Skeletal muscle cell (primary cell): Measurements from ENCODE around the gene MYO9A.
"Not testable (repeated sequence)": the region's sequence is repeated elsewhere in the genome, so short reads cannot be mapped to it uniquely, and the experiment has no call there.

Experiments
- DNase-seq: peaks from one replicate; pipeline ENCODE4 v3.0.0-alpha.2; 2010; ENCODE audit warnings: low read depth
- H3K4me3 ChIP-seq: 2 replicates; pipeline ENCODE4 v1.5.1; 2011; ENCODE audit warnings: low read depth, mild to moderate bottlenecking, control low read depth, low read length, moderate library complexity

Gene MYO9A

DNA sequence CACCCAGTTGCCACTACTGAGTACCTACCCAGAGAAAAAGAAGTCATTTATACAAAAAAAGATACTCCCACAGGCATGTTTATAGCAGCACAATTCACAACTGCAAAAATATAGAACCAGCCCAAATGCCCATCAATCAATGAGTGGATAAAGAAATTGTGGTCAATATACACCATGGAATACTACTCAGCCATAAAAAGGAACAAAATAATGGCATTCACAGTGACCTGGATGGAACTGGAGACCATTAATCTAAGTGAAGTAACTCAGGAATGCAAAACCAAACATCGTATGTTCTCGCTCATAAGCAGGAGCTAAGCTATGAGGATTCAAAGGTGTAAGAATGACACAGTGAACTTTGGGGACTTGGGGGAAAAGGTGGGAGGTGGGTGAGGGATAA is 61.7 kb downstream of the MYO9A start:
- not testable (repeated sequence) for H3K4me3 ChIP-seq, DNase-seq

DNA sequence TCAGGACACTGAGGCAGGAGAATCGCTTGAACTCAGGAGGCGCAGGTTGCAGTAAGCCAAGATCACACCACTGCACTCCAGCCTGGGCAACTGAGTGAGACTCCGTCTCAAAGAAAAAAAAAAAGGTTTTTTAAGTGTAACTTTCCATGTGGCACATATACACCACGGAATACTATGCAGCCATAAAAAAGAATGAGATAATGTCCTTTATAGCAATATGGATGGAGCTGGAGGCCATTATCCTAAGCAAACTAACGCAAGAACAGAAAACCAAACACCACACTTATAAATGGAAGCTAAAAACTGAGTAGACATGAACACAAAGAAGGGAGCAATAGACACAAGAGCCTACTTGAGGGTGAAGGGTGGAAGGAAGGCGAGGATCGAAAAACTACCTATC is 64.7 kb downstream of the MYO9A start:
- H3K4me3 ChIP-seq, DNase-seq: not testable (repeated sequence)

DNA sequence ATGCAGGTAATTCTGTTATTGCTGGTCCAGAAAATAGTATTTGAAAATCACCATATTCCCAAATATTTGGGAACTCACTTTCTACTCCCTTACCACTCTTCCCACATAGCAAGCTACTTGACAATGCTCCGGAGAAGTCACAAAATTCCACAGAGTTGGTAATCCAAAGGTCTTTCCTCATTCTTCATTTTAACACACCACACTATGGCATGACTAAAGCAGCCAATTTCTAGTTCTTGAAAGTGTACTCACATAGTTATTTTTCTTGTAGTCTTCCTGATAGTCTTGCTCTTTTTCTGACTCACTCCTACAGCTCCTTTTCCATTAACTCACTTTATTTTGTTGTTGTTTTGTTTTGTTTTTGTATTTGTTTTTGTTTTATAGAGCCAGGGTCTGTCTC is 67.2 kb downstream of the MYO9A start:
- no peak for DNase-seq
- no peak overlapping the region for H3K4me3 ChIP-seq

DNA sequence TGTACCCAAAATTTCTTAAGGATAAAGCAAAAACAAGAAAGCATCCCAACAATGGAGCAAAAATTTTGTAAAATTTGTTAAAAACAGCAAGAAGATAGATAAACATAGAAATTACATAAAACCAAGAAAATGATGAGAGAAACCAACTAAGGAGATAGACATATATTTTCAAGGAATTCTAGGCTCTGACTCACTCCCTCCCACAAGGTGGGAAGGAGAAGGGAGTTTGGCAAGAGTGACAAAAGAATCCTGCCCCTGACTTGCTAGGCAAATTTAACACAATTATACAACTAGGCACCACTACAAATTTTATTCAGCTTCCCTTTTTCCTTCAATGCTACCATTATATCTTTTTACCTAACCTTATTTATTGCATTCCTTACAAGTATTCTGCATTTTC is 70.9 kb downstream of the MYO9A start:
- peak; percentile 8 for DNase-seq
- no peak overlapping the region for H3K4me3 ChIP-seq

DNA sequence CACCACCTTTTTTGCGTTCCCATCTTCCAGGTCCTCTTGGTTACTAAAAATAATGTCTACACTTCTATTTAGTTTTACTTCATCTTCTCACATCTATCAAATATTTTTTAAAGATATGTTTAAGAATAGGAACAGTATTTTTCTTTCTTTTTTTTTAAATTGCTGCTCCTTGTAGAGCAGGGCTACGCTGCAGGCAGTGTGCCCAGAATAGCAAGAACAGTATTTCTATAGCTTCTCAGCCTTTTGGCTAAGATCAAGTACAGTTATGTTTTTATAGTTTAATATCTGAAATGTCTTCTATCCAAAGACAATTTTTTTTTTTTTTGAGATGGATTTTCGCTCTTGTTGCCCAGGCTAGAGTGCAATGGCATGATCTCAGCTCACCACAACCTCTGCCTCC is 73.0 kb downstream of the MYO9A start:
- DNase-seq, result no peak
- no peak overlapping the region for H3K4me3 ChIP-seq

DNA sequence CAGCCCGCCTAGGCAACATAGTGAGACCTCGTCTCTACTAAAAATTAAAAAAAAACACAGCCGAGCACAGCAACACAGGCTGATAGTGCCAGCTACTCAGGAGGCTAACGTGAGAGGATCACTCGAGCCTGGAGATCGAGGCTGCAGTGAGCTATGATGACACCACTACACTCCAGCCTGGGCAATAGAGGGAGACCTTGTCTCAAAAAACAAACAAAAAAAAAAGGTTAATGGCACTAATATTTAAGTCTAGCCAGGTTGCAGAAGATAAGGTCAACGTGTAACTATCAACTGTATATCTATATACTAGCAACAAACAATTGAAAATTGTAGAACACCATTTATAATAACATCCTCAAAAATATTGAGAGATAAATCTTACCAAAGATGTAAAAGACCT is 75.1 kb downstream of the MYO9A start:
- H3K4me3 ChIP-seq, result no peak overlapping the region
- no peak for DNase-seq

DNA sequence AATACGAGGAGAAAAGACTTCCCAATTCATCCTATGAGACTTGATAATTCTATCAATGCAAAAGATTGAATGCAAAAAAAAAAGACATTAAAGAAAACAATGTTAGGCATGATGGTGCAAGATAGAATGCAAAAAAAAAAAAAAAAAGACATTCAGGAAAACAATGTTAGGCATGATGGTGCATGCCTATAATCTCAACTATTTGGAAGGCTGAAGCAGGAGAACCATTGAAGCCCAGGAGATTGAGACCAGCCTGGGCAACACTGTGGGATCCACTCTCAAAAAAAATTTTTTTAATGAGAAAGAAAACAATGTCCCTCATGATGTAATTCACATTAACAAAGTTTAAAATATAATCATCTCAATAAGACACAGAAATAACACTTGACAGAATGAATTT is 75.9 kb downstream of the MYO9A start:
- H3K4me3 ChIP-seq, result no peak overlapping the region
- DNase-seq, result no peak

DNA sequence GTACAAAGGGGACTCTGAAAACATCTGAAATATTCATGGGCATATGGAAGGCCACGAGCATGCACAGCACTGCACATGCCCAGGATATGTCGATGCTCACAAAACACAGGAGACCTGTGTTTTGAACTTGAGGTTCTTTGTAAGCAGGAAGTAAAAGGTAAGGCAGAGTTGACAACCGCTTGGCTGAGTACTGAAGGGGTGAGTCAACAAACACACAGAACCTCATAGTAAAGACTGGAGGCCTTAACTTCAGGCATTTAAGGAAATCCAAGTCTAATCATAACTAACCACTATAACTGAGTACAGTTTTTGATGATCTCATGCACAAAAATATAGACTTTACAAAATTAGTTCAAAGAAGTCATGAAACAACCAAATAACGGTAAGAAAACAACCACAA is 80.6 kb downstream of the MYO9A start:
- no peak for DNase-seq
- no peak overlapping the region for H3K4me3 ChIP-seq

DNA sequence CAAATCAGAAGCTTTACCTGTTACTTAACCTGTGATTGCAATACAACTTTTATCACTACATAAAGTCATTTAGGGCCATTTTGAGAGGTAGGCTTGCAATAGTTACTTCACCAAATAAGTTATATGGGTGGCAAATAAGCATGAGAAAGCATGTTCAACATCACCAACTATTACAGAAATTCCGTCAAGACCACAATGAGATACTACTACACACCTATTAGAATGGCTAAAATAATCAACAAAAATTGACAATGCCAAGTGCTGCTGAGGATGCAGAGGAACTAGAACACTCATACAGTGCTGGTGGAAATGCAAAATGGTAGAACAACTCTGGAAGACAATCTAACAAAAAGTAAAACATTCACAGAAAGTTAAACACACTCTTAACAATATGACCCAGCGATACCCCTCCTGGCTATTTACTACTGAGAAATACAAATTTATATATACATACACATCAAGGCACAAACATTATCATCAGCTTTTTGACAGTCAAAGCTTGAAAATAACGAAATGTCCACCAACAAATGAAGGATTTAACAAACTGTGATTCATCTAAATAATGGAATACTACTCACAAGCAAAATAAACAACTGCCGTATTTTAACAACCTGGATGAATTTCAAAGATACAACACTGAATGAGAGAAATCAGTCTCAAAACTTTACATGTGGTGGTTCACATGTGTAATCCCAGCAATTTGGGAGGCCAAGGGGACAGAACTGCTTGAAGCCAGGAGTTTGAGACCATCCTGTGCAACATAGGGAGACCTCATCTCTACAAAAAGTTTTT is 82.9 kb downstream of the MYO9A start:
- no peak for DNase-seq

DNA sequence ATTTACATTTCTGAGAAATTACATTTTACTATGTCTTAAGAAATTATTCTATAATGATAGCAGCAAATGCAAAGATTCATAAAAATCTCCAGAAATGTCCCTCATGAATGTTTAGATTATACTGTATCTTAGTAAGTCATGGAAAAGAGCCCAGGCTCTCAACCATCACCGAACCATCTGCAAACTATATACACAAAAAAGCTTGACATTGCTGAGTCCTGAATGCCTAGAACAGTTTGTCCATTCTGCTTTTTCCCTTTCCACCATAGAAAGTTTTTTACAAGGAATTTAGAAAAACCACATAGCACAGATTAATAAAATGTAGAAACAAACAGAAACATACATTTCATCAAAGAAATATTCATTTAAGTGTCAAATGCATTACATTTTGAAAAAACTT is 83.6 kb downstream of the MYO9A start:
- H3K4me3 ChIP-seq, result no peak overlapping the region
- DNase-seq, result no peak

More for the DNA sequence above, 82.9 kb downstream of the MYO9A start:
- H3K4me3 ChIP-seq, result no peak overlapping the region

DNA sequence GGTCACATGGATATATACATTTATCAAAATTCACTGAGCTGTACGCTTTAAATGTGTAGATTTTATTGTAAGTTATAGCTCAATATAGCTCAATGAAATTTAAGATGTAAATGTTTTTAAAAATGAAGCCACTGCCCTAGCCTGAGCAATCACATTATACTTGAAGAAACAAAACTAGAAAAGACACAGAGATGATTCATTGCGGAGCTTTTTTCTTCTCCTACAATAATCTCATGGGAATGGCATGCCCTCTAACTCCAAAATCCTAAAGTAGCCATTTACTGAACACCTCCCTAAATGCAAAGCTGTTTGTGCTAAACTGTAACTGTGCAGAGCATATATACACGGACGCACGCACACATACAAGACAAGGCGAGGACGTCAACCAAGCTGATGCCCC is 84.2 kb downstream of the MYO9A start:
- DNase-seq, result peak; percentile 6
- H3K4me3 ChIP-seq, result no peak overlapping the region

DNA sequence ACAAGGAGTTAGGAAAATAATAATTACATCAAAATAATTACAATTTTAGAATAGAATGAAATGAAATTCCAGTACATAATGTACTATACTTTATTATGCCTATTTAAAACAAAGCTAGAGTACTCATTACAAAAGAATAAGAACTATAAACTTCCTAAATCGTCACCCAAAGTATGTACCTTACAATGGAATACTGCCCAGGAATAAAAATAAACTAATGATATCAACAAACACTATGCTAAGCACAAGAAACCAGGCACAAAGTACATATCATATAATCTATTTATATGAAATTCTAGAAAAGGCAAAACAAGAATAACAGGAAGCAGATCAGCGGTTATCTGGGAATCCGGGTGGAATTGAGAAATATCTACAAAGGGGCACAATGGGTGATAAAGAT is 84.7 kb downstream of the MYO9A start:
- H3K4me3 ChIP-seq, result no peak overlapping the region
- DNase-seq, result no peak

DNA sequence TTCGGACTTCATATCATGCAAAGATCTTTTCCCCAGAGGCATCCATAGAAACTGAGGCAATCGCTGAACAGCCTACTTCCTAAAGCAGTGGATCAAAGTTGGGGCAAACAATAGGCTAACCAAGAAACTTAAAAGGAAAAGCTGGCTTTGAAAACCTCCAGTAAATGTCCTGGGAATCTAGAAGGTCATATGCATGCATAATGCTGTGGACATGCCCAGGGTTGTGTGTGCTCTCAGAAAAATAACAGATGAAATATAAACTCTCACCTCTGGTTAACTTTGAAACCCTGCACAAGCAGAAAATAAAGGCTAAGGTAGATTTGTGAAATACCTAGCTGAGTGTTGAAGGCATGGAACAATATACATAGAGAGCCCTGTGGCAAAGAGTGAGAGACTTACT is 96.3 kb downstream of the MYO9A start:
- H3K4me3 ChIP-seq, result no peak overlapping the region
- DNase-seq, result no peak

DNA sequence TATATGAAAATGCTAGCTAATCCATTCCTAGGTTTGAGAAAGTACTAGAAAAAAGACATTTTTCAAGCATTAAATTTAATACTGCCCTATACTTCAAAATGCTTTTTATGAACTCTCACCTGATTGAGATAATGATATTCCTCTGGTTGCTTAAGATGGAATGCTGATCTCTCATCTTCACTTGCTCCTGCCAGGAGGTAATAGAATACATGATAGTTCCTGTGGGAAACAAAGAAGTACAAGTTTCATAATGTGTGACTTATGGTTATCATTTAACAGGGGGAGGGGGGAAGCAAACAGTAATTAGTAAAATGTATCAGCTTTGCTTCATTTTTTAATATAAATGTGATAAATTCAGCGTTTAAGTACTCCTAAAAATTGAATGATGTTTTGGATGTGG is 97.2 kb downstream of the MYO9A start:
- DNase-seq, result no peak
- no peak overlapping the region for H3K4me3 ChIP-seq

DNA sequence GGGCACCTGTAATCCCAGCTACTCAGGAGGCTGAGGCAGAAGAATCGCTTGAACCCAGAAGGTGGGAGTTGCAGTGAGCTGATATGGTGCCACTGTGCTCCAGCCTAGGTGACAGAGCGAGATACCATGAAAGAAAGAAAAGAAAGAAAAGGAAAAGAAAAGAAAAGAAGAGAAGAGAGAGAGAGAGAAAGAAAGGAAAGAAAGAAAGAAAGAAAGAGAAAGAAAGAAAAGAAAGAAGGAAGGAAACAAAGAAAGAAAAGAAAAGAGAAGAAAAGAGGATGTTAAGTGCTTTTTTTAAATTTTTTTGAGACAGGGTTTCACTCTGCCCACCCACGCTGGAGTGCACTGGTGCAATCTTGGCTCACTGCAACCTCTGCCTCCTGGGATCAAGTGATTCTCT is 103.4 kb downstream of the MYO9A start:
- DNase-seq, H3K4me3 ChIP-seq: not testable (repeated sequence)

DNA sequence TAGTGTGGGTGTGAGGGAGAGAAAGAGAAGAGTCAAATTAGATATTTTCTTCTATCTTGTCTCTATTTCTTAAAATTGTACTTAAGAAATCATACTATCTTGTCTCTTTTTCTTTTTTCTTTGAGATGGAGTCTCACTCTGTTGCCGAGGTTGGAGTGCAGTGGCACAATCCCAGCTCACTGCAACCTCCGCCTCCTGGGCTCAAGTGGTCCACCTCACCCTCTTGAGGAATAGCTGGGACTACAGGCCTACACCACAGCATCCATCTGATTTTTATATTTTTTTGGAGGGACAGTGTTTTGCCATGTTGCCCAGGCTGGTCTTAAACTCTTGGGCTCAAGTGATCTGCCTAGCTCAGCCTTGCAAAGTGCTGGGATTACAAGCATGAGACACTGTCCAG is 104.2 kb downstream of the MYO9A start:
- H3K4me3 ChIP-seq, result no peak overlapping the region
- DNase-seq, result no peak

DNA sequence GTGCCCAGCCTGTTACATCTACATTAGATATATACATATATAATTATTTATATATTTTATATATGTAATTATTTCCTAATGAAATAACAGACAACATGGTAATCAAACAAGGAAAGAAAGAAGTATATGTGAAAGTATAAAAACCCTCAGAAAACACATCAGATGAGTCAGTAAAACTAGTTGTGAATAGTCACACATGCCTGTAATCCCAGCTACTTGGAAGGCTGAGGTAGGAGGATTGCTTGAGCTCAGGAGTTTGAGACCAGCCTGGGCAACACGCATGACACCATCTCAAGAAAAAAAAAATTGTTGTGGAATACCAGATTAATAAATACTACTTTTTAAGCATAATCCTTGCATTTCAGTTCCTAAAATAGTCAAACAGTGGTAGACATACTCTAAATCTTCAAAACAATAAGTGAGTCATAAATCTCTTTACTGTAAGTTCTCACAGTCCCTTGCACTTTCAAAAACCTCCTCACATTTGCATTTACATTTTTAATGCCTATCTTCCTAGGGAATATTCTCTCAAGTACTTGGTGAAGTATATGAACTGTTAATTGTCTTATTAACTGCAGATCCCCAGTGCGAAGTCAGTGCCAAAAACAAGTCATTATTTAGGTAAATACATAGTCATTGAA is 106.5 kb downstream of the MYO9A start:
- H3K4me3 ChIP-seq, result no peak overlapping the region
- DNase-seq, result no peak

DNA sequence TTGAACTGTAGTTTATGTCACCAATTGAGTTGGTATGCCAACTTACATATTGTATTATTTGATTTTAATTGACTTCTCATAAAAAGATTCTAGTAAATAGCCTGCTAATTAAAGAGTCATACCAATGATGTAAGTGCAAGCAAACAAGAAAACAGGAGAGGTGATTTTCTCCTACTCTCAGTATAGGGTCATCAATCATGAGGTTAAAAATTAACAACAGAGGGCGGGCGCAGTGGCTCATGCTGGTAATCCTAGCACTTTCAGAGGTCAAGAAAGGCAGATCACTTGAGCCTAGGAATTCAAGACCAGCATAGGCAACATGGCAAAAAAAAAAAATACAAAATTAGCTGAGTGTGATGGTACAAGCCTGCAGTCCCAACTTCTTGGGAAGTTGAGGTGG is 108.7 kb downstream of the MYO9A start:
- no peak overlapping the region for H3K4me3 ChIP-seq
- no peak for DNase-seq

DNA sequence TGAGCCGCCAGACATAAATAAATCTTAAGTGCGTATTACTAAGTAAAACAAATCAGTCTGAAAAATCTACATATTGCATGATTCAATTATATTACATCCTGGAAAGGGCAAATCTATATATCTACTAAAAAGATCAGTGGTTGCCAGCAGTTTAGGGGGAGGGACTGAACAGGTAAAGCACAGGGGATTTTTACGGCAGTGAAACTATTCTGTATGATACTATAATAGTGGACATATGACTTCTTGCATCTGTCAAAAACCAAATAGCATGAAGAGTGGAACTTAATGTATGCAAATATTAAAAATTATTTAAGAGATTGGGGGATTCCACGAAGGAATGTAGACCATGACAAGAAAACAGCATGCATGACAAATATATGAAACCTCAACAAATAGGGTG is 111.6 kb downstream of the MYO9A start:
- no peak overlapping the region for H3K4me3 ChIP-seq
- DNase-seq, result no peak

DNA sequence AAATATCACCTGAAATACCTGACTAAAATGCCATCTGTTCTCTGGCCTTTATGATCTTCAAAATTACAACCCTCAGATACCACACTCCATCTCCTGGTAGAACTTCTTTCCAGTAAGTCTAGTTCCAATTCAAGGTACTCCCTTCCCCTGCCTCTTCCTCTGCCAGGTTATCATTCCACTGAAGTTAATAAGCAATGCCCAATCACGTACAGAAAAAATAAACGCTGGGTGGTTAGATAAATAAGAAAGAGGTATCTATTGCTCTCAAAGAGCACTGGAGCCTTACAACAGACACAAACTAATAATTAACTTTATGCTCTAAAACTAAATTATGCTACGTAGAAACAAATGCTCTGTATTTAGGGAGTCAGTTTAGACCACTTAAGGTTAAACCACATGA is 112.5 kb downstream of the MYO9A start:
- DNase-seq, result no peak
- H3K4me3 ChIP-seq, result no peak overlapping the region

DNA sequence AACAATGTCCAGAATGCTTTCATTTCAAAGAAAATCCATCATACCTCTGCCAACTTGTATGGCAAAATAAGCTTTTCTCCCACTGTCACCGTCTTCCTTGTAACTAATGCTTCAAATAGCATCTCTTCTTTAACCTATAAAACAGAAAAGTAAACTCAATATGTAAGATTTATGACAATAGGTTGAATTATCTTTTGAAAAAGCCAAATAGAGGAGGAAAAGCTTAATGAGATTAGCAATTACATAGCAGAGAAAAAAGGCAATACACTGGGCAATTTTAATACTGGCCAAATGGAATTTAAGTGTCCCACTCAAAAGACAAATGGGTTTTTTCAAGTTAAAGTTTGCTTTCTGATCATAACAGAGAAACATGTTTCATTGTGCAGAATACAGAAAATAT is 118.1 kb downstream of the MYO9A start:
- DNase-seq, result no peak
- H3K4me3 ChIP-seq, result no peak overlapping the region
